Gastrocnemius medialis (tissue), 4 donors: ENCODE results near the gene VPREB1.

Experiments used
- CTCF ChIP-seq, 5 experiments: fragments of 450-650 bp in 3 of 5; fragments of 200-600 bp in 2 of 5; sonication (generic) in 2 of 5; IDR thresholded peaks in 4 of 5; conservative IDR thresholded peaks in 1 of 5; 1 replicate in 4 of 5; 2 replicates in 1 of 5; pipeline ENCODE4 v1.5.1; 2016 to 2019; ENCODE audit warnings: antibody characterized with exemption in 5 of 5, mild to moderate bottlenecking in 3 of 5, moderate library complexity in 3 of 5
- POLR2A ChIP-seq, 2 donors: fragments of 450-650 bp; IDR thresholded peaks; one replicate each; pipeline ENCODE4 v1.6.1; 2017; ENCODE audit warnings: antibody characterized with exemption in 2 of 2, mild to moderate bottlenecking in 2 of 2, moderate library complexity in 2 of 2

GRCh38 chr22:22200569-22201184 lies 43.9 kb upstream of the VPREB1 start:
- TF ChIP-seq CTCF (IDR thresholded peaks at IDR 0.05 in 4 of 5, conservative IDR thresholded peaks at IDR 0.05 in 1 of 5) (no peak), POLR2A (IDR thresholded peaks at IDR 0.05) (no peak)
